A673 (cell line): Measurements from ENCODE around the gene MROH9.

ENCODE experiments used
- CTCF ChIP-seq: fragments of 300-800, 200-600 bp; sonication (generic); conservative IDR thresholded peaks from 2 replicates; pipeline ENCODE4 v1.5.1; 2017; ENCODE audit warnings: low read depth, mild to moderate bottlenecking, antibody characterized with exemption, low read length, moderate library complexity, mixed read lengths
- EZH2 ChIP-seq: fragments of 200-600 bp; sonication (generic); IDR thresholded peaks from 2 replicates; pipeline ENCODE4 v1.6.1; 2017; ENCODE audit warnings: borderline replicate concordance, low read depth, mild to moderate bottlenecking, mixed read lengths, antibody characterized with exemption, low read length; ENCODE audit not compliant: poor library complexity, severe bottlenecking

DNA sequence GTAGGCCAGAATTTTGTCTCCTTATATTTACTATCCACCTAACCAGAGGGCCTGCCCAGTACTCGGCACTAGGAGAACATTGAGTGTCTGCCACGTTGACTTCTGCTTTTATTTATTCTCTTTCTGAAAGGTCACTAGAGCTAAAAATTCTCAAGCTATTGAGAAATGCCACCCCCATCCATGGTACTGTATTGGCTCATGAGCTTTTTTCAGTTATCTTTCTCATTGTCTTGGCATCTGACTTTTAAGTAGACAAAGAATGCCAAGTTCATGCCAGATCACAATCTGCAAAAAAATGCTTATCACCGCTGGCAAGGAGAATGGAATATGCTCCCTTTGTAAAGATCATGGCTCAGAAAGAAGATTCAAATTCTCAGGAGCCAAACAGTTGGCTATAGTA is 49.8 kb upstream of the MROH9 start:
- TF ChIP-seq CTCF (no peak), EZH2 (no peak)
